ENCODE results near the gene ZNF333. TPM values are rescaled to one million over a fixed set of nuclear protein-coding genes. Genes with fewer than 3 reads are reported as not detected.

The ZNF333 gene
- total RNA-seq, 1 donor from 2014 or later: 17.5 TPM

- no peaks in the 10 kb centered on the region for H3K4me1 Mint-ChIP-seq (ENCODE audit: unreplicated experiment)
- H3K27me3 Mint-ChIP-seq (ENCODE audit: unreplicated experiment): peaks cover 5% of the 10 kb centered on the region
- H3K9me3 Mint-ChIP-seq (ENCODE audit: unreplicated experiment): no peaks in the 10 kb centered on the region
- no peak for TF ChIP-seq CTCF (IDR thresholded peaks at IDR 0.05; ENCODE audit: unreplicated experiment)
- no peak for DNase-seq (ENCODE audit: low spot score)
- peaks cover 83% of the 10 kb centered on the region for H3K36me3 Mint-ChIP-seq (ENCODE audit: low read depth, unreplicated experiment)
- H3K27ac Mint-ChIP-seq (ENCODE audit: unreplicated experiment): no peak overlapping the region
- peak overlapping the region; percentile 80 for H3K4me3 Mint-ChIP-seq (ENCODE audit: unreplicated experiment)
Observed at GRCh38 chr19:14704450-14704849, 14.6 kb downstream of the ZNF333 start.

- Mint-ChIP-seq H3K27me3 (ENCODE audit: unreplicated experiment) (peaks cover 18% of the 10 kb centered on the region), H3K4me3 (ENCODE audit: unreplicated experiment) (peak overlapping the region; percentile 56), H3K4me1 (ENCODE audit: unreplicated experiment) (no peaks in the 10 kb centered on the region), H3K27ac (ENCODE audit: unreplicated experiment) (no peak overlapping the region), H3K36me3 (ENCODE audit: low read depth, unreplicated experiment) (peaks cover 94% of the 10 kb centered on the region), H3K9me3 (ENCODE audit: unreplicated experiment) (peaks cover 71% of the 10 kb centered on the region)
- TF ChIP-seq CTCF (IDR thresholded peaks at IDR 0.05; ENCODE audit: unreplicated experiment): no peak
- no peak for DNase-seq (ENCODE audit: low spot score)
Observed at GRCh38 chr19:14715841-14716240, 26.0 kb downstream of the ZNF333 start.

- DNase-seq (ENCODE audit: low spot score): no peak
- peaks cover 89% of the 10 kb centered on the region for H3K36me3 Mint-ChIP-seq (ENCODE audit: low read depth, unreplicated experiment)
- H3K27me3 Mint-ChIP-seq (ENCODE audit: unreplicated experiment): peaks cover 11% of the 10 kb centered on the region
- H3K4me1 Mint-ChIP-seq (ENCODE audit: unreplicated experiment): no peaks in the 10 kb centered on the region
- peak overlapping the region; percentile 82 for H3K4me3 Mint-ChIP-seq (ENCODE audit: unreplicated experiment)
- peaks cover 66% of the 10 kb centered on the region for H3K9me3 Mint-ChIP-seq (ENCODE audit: unreplicated experiment)
- TF ChIP-seq CTCF (IDR thresholded peaks at IDR 0.05; ENCODE audit: unreplicated experiment): no peak
- no peak overlapping the region for H3K27ac Mint-ChIP-seq (ENCODE audit: unreplicated experiment)
Observed at GRCh38 chr19:14718522-14719116, 28.8 kb downstream of the ZNF333 start.

- H3K4me1 Mint-ChIP-seq (ENCODE audit: unreplicated experiment): no peaks in the 10 kb centered on the region
- H3K27me3 Mint-ChIP-seq (ENCODE audit: unreplicated experiment): peaks cover 11% of the 10 kb centered on the region
- H3K4me3 Mint-ChIP-seq (ENCODE audit: unreplicated experiment): peak overlapping the region; percentile 82
- DNase-seq (ENCODE audit: low spot score): no peak
- no peak for TF ChIP-seq CTCF (IDR thresholded peaks at IDR 0.05; ENCODE audit: unreplicated experiment)
- peaks cover 64% of the 10 kb centered on the region for H3K9me3 Mint-ChIP-seq (ENCODE audit: unreplicated experiment)
- H3K27ac Mint-ChIP-seq (ENCODE audit: unreplicated experiment): no peak overlapping the region
- H3K36me3 Mint-ChIP-seq (ENCODE audit: low read depth, unreplicated experiment): peaks cover 84% of the 10 kb centered on the region
Observed at GRCh38 chr19:14719162-14719561, 29.3 kb downstream of the ZNF333 start.

- Mint-ChIP-seq H3K9me3 (ENCODE audit: unreplicated experiment) (peaks cover 64% of the 10 kb centered on the region), H3K4me3 (ENCODE audit: unreplicated experiment) (no peak overlapping the region), H3K27ac (ENCODE audit: unreplicated experiment) (no peak overlapping the region), H3K36me3 (ENCODE audit: low read depth, unreplicated experiment) (peaks cover 68% of the 10 kb centered on the region), H3K27me3 (ENCODE audit: unreplicated experiment) (peaks cover 2% of the 10 kb centered on the region), H3K4me1 (ENCODE audit: unreplicated experiment) (no peaks in the 10 kb centered on the region)
- DNase-seq (ENCODE audit: low spot score): no peak
- no peak for TF ChIP-seq CTCF (IDR thresholded peaks at IDR 0.05; ENCODE audit: unreplicated experiment)
Observed at GRCh38 chr19:14722127-14722526, 32.3 kb downstream of the ZNF333 start.
